AG04449 (cell line): ENCODE measurements around the gene CEP170.
"Not testable (repeated sequence)": the region's sequence is repeated elsewhere in the genome, so short reads cannot be mapped to it uniquely, and the experiment has no call there.

Experiments
- CTCF ChIA-PET: fragments of 350-600 bp; formaldehyde crosslinking; extraction: SDS; loops from one replicate; lab custom pipeline; 2021; ENCODE audit warnings: antibody characterized with exemption; lab: Yijun Ruan, JAX
- POLR2A ChIA-PET: fragments of 400-600, 350-600 bp; formaldehyde crosslinking; extraction: SDS; loops from one replicate; lab custom pipeline; 2020; ENCODE audit warnings: antibody characterized with exemption, inconsistent platforms; lab: Yijun Ruan, JAX
- DNase-seq: peaks from one replicate; pipeline ENCODE4 v3.0.0-alpha.2; 2010; ENCODE audit warnings: low read depth, low spot score
- H3K4me3 ChIP-seq: 2 replicates; pipeline ENCODE4 v1.5.1; 2011; ENCODE audit warnings: low read depth, mild to moderate bottlenecking, control low read depth, low read length
- CTCF ChIP-seq: IDR thresholded peaks from one replicate; pipeline ENCODE4 v1.5.1; 2011; ENCODE audit warnings: mild to moderate bottlenecking, moderate library complexity, low read length, control low read depth, inconsistent platforms; ENCODE audit not compliant: insufficient read depth; ENCODE audit errors: missing control alignments

The CEP170 gene

GRCh38 chr1:243179720-243180119 lies 75.4 kb downstream of the CEP170 start:
- no peak overlapping the region for H3K4me3 ChIP-seq
- no peak for TF ChIP-seq CTCF
- CTCF ChIA-PET = no interaction called here
- DNase-seq = no peak
- POLR2A ChIA-PET = no interaction called here

- POLR2A ChIA-PET, H3K4me3 ChIP-seq, DNase-seq, CTCF ChIA-PET: not testable (repeated sequence)
These were observed 77.3 kb downstream of the CEP170 start for GRCh38 chr1:243177792-243178191.

- H3K4me3 ChIP-seq, DNase-seq, CTCF ChIA-PET, POLR2A ChIA-PET: not testable (repeated sequence)
These were observed 81.2 kb downstream of the CEP170 start for GRCh38 chr1:243173758-243174369.

DNA sequence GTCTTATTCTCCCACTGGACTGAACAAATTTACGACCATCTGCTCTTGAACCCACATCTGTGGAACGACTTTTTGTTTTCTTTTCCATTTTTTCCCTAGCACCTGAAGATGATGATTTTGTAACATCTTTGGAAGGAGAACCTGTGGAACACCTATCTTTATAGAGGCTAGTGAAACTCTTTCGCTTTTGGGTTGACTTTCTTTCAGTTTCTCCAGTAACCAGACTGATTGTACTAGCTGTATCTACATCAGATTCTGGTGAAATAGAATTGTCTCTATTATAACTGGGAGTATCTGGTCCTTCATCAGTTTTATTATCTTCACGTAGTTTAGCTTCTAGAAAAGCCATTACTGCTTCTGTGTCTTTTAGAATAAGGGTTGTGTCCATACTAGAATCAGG lies 90.2 kb downstream of the CEP170 start:
- DNase-seq, POLR2A ChIA-PET, CTCF ChIA-PET, H3K4me3 ChIP-seq: not testable (repeated sequence)

GRCh38 chr1:243150906-243151305 lies 104.2 kb downstream of the CEP170 start:
- not testable (repeated sequence) for DNase-seq

GRCh38 chr1:243149120-243149519 lies 106.0 kb downstream of the CEP170 start:
- POLR2A ChIA-PET, CTCF ChIA-PET, DNase-seq: not testable (repeated sequence)

More at GRCh38 chr1:243150906-243151305, 104.2 kb downstream of the CEP170 start:
- POLR2A ChIA-PET, CTCF ChIA-PET, H3K4me3 ChIP-seq: not testable (repeated sequence)

GRCh38 chr1:243147351-243147750 lies 107.7 kb downstream of the CEP170 start:
- DNase-seq, CTCF ChIA-PET, POLR2A ChIA-PET, H3K4me3 ChIP-seq: not testable (repeated sequence)

More at GRCh38 chr1:243149120-243149519, 106.0 kb downstream of the CEP170 start:
- H3K4me3 ChIP-seq = not testable (repeated sequence)

DNA sequence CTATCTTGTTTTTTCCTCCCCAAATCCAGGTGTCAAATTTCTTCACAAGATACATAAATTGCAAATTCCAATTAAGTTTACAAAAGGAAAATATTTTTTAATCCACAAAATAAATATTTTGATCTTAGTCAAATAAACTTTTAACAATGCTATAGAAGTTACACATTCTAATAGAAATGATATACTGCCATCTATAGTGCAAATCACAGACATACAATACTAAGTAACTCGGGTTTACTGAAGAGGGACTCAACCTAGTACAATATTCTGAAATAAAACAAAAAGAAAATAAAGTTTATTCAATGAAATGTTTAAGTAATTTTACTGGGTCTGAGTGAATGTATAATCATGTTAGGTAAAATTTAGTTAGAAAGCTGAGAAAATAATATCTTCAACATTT lies 114.6 kb downstream of the CEP170 start:
- CTCF ChIA-PET, H3K4me3 ChIP-seq, POLR2A ChIA-PET, DNase-seq: not testable (repeated sequence)

DNA sequence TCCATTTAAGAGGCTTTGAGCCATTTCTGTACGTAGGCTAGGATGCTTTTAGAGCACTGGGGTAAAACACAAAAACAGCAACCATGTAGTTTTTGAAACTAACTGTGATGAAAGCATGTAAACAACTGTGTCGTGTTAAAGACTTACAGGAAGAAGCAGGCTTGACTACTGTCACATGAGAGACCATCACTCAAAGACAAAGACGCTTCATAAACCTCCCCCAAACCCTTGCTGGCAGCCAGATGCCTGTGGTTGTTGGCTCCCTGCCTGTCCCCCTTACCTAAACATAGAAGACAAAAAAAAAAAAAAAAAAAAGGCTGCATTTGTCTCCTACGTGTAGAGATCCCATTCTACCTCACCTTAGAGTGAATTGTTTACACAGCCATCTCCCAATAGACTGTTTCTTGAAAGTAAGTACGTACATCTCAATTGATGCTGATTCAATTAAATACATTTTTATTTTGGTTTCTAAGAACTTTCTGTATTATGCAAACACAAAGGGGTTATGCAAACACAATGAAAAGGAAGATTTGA lies 132.1 kb downstream of the CEP170 start:
- POLR2A ChIA-PET, CTCF ChIA-PET, H3K4me3 ChIP-seq, DNase-seq: not testable (repeated sequence)

GRCh38 chr1:243121939-243122338 lies 133.1 kb downstream of the CEP170 start:
- POLR2A ChIA-PET = not testable (repeated sequence)

GRCh38 chr1:243118601-243119322 lies 136.3 kb downstream of the CEP170 start:
- H3K4me3 ChIP-seq, POLR2A ChIA-PET, DNase-seq, CTCF ChIA-PET: not testable (repeated sequence)

More at GRCh38 chr1:243121939-243122338, 133.1 kb downstream of the CEP170 start:
- DNase-seq, CTCF ChIA-PET, H3K4me3 ChIP-seq: not testable (repeated sequence)

- DNase-seq, POLR2A ChIA-PET, H3K4me3 ChIP-seq, CTCF ChIA-PET: not testable (repeated sequence)
These were observed 138.9 kb downstream of the CEP170 start for GRCh38 chr1:243116187-243116586.

DNA sequence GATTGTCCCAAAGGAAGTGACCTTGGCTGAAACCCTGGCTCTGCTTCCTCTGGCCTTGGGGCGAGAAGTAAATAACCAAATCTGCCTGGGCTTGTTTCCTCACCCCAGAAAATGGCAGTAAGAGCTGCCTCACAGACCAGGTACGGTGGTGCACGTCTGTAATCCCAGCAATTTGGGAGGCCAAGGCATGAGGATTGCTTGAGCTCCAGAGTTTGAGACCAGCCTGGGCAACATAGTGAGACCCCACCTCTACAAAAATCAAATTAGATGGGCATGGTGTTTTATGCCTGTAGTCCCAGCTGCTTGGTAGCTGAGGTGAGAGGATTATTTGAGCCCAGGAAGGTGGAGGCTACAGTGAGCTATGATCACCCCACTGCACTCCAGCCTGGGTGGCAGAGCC lies 140.3 kb downstream of the CEP170 start:
- POLR2A ChIA-PET, CTCF ChIA-PET, DNase-seq, H3K4me3 ChIP-seq: not testable (repeated sequence)

GRCh38 chr1:243114059-243114713 lies 140.9 kb downstream of the CEP170 start:
- POLR2A ChIA-PET, CTCF ChIA-PET, H3K4me3 ChIP-seq: not testable (repeated sequence)
- peak; percentile 9 for DNase-seq

DNA sequence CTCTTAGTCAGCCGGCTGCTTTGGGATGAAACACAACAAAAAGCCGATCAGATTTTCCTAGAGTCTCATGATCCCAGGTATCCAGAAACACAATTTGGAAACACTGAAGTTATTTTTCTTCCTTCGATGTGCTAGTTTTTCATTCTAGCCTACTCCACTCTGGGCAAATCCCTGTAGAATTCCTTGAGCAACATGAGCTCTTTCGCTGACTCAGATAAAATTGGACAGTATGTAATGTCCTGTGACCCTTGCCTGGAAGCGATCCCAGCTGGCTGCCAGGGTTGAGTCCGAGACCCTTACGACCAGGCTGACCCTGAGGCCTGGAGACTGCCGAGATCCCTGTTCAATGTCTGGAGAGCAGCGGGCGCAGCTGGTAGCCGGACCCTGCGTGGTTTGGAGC lies 147.9 kb downstream of the CEP170 start:
- H3K4me3 ChIP-seq, DNase-seq, POLR2A ChIA-PET, CTCF ChIA-PET: not testable (repeated sequence)
